ENCODE measurements around the gene FAU.
"Not testable (repeated sequence)": the region's sequence is repeated elsewhere in the genome, so short reads cannot be mapped to it uniquely, and the experiment has no call there.

FAU gene
- 66.6 to 122 (median 97.1) reads per million in 18 experiments for total RNA-seq

DNA sequence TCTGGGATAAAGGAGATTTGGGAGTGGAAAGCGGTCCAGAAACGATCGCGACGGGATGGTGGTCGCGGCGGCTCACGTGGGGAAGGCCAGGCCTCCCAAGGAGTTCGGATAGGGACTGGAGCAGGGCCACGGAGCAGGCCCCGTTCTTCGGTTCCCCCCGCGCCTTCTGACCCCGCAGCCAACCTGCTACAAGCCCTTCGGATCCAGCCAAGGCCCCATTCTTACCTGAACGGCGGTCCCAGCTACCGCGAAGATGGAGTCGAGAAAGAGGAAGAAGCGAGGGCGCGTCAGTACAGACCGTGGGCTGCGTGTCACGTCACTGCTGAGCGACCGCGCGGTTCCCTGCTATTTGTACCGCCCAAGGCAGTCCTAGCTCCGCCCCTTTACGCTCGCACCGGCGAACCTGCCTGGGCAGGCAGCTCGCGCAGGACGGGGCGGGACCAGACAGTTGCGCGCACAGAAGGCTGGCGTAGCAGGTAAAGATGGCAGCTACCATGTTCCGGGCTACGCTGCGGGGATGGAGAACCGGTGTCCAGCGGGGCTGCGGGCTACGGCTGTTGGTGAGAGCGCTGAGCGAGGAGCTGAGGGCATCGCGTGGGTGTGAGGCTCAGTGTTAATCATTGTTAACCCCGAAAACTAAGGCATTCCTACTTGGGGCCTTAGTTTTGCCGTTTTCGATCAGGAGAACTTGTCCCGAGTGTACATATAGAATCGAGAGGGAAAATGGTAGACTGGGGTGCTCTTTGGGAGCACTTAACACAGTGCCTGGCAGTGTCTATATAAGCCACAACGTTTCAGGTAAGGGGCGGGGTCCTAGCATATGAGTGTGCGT is at the start of gene FAU, which contains the start of gene MRPL49:
Gene FAU, minus strand, starts transcription at position 270 of the 832 bp plus-strand sequence. CDS start 321 bp downstream, outside the sequence.
Gene MRPL49, plus strand, starts transcription at position 457 of the 832 bp plus-strand sequence. Its CDS starts 26 bp downstream, at position 483.
- peak; percentile 99 for DNase-seq

GRCh38 chr11:65170058-65170534 is 48.2 kb upstream of the FAU start, which contains the start of gene SPDYC:
Gene SPDYC (plus strand): TSS chr11:65170233. CDS start chr11:65171358, 1,125 bp downstream.
- no peak for DNase-seq

DNA sequence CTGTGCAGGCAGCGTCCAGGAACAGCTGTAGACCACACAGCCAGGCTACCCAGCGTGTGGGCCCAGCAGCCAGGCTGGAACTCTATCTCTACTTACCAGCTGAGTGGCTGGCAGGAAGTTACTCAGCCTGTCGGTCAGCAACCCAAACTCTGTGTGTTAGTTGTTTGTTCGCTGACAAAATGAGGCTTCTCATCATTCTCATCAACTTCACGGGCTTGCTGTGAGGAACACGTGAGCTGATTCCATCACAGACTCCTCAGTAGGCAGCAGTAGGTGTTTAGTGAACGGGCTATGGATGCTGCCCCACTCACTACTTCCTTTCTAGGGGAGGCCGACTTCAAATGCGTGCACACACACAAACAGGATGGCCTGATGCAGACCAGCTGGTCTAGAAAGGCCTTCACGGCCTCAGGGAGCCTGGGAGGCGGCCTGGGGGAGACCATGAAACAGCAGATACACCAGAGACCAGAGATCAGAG is 47.3 kb upstream of the FAU start:
- DNase-seq = peak in 1 of 2 donors; percentile 15

GRCh38 chr11:65167656-65168055 is 45.7 kb upstream of the FAU start:
- no peak for DNase-seq

GRCh38 chr11:65166893-65167292 is 45.0 kb upstream of the FAU start:
- no peak for DNase-seq

DNA sequence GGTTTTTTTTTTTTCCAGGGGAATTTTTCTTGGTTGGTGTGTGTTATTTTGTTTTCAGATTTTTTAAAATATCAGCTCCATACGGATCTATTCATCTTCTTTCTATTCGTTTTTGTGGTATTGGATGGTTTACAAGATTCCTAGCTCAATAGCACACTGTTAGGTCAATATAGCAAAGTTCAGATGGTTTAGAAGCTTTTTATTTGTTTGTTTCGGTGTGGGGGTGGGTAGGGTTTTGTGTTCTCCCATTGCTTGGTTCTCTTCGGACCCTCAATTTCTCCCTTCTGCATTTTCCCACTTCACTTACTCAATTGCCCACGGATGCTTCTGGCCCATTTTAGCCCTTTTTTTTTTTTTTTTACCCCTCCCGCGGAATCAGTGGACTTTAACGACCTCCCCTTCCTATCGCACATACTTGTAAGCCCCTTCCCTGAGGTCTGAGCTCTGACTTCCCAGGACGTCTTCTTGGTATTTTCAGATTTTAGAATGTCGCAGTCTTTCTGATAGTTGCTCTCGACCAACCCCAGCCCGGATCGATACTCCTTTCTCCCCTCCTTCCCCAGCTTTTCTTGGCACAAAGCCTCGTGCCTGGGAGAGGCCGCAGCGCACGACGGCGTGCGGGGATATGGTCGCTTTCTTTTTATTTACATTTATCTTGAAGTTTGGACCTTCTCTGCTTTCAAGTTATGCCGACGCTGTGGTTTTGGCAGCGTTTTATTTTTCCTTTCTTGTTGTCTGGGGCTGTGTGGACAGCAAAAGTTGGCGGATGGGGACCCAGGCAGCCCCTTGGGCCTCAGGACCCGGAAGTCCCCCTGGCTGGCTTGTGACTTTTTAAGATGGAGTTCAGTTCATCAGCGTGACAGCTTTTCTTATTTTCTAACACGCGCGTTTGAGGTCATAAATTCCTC is 43.7 kb upstream of the FAU start:
- DNase-seq = no peak

- no peak for DNase-seq
These were observed 41.8 kb upstream of the FAU start for GRCh38 chr11:65163684-65164083.

DNA sequence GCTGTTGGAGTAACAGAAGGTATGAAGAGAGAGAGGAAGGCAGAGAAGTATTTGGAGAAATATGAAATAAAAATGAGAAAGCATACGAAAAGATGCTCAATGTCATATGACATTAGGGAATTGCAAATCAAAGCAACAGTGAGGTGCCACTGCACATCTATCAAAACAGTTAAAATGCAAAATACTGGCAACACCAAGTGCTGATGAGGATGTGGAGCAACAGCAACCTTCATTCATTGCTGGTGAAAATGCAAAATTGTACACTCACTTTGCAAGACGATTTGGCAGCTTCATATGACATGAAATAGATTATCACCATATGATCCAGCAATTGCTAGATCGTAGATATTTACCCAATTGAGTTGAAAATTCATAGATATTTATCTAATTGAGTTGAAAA is 38.7 kb upstream of the FAU start:
- no peak for DNase-seq

DNA sequence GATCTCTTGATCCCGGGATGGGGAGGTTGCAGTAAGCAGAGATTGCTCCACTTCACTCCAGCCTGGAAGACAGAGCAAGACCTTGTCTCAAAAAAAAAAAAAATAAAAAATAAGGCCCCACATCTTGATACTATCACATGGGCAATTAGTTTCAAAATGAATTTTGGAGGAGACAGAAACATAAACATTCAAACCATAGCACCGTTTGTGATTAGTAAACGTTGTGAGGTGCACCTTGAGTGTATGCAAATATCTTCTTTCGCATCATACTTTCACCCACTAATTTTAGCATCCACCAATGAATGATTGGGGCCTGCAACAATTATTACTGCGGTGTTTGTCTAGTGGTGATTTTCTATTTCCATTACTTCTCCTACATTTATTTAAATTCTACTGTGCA is 37.1 kb upstream of the FAU start:
- DNase-seq = no peak

GRCh38 chr11:65157336-65157735 is 35.4 kb upstream of the FAU start:
- peak; percentile 65 to 73 for DNase-seq

- DNase-seq = no peak
These were observed 35.0 kb upstream of the FAU start for GRCh38 chr11:65156926-65157325.

DNA sequence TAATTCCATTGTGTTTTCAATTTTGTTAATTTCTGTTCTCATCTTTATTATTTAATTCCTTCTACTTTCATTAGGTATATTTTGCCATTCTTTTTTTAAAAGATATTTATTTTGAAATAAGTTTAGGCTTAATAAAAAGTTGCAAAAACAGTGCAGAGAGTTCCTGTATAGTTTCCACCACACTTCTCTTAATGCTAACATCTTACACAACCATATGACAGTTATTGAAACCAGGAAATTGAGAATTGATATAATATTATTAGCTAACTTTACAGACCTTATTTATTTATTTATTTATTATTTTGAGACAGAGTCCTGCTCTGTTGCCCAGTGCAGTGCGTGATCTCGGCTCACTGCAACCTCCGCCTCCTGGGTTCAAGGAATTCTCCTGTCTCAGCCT is 34.3 kb upstream of the FAU start:
- peak in 1 of 2 donors; percentile 67 for DNase-seq

DNA sequence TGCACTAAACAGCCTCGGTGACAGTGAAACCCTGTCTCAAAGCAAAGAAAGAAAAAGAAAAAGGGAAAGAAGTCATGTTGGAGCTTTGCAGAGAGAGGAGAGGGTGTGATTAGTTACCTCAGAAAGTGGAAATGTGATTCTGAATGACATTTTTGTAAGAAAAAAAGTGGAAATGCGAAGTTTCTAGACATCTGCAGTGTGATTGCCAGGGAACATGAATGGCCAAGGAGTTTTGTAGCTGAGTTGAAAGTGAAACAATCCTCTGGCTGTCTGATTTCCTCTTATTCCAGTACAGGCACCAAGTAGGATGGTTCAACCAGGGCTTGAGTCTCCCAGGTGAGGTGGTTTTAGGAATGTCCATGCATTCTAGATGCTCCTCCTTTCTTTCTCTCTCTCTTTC is 30.2 kb upstream of the FAU start:
- peak; percentile 35 to 36 for DNase-seq

- peak; percentile 24 to 49 for DNase-seq
These were observed 29.5 kb upstream of the FAU start for GRCh38 chr11:65151331-65151899.

GRCh38 chr11:65150509-65151299 is 28.8 kb upstream of the FAU start:
- DNase-seq = peak; percentile 91 to 95

GRCh38 chr11:65150131-65150508 is 28.2 kb upstream of the FAU start:
- DNase-seq = not testable (repeated sequence)

GRCh38 chr11:65148657-65149056 is 26.7 kb upstream of the FAU start:
- DNase-seq = no peak

GRCh38 chr11:65147352-65148075 is 25.6 kb upstream of the FAU start:
- DNase-seq = no peak

DNA sequence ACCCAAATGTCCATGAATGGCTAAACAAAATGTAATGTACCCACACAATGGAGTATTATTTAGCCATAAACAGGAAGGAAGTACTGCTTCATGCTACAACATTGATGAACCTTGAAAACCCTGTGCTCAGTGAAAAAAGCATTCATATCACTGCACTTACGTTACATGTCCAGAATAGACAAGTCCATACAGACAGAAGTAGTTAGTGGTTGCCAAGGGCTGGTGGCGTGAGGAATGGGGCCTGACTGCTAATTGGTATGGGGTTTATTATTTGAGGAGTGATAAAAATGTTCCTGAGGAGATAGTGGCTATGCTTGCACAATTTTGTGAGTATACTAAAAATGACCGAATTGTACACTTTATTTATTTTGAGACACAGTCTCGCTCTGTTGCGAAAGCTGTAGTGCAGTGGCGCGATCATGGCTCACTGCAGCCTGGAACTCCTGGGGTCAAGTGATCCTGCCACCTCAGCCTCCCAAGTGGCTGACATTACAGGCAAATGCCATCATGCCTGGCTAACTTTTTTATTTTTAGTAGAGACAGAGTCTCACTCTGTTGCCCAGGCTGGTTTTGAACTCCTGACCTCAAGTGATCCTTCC is 20.1 kb upstream of the FAU start:
- no peak for DNase-seq

DNA sequence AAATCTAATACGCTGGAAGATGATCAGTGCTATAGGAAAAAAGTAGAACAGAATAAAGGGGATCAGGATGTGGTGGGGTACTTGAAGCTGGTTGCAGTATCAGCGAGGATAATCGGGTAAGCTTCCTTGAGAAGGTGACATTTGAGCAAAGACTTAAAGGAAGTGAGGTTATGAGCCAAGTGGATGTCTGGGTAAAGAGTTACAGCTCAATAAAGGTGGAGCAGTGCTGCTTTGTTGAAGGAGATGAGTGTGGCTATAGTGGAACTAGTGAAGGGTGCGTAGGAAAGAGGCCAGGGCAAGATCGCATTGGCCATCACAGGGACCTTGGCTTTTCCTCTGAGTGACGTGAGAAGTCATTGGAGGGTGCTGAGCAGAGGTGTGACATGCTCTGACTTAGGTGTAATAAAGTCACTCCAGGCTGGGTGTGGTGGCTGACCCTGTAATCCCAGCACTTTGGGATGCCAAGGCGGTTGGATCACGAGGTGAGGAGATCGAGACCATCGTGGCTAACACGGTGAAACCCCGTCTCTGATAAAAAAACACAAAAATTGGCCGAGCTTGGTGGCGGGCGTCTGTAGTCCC is 14.7 kb upstream of the FAU start:
- DNase-seq = no peak

Measured in inflammatory macrophage (primary cell).